CD4-positive, alpha-beta T cell treated with Interleukin-2 at 100 ng/mL for 4 hours (primary cell): Measurements from ENCODE around the gene SIK2.
A peak's percentile ranks its signal among the peaks of the same experiment; 100 is the strongest.
"Not testable (repeated sequence)": the region's sequence is repeated elsewhere in the genome, so short reads cannot be mapped to it uniquely, and the experiment has no call there.

Experiments used
- DNase-seq: peaks from one replicate; pipeline ENCODE4 v3.0.0-alpha.2; 2020; ENCODE audit warnings: low spot score

Gene SIK2

DNA sequence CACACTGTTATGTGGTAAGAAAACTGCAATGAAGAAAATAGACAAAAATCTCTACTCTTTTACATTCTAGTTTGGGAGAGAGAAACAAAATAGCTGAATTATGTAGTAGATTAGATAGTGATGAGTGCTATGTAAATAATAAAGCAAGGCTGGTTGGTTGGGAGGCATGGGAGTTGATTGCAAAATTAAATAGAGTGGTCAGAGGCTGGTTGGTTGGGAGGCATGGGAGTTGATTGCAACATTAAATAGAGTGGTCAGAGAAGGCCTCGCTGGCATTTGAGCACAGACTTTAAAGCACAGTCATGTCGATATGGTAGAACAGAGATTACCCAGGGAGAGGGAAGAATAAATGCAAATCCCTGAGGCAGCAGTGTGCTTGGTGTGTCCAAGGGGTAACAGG is 22.4 kb downstream of the SIK2 start:
- no peak for DNase-seq

- DNase-seq: no peak
Observed at GRCh38 chr11:111627591-111627990, 25.3 kb downstream of the SIK2 start.

DNA sequence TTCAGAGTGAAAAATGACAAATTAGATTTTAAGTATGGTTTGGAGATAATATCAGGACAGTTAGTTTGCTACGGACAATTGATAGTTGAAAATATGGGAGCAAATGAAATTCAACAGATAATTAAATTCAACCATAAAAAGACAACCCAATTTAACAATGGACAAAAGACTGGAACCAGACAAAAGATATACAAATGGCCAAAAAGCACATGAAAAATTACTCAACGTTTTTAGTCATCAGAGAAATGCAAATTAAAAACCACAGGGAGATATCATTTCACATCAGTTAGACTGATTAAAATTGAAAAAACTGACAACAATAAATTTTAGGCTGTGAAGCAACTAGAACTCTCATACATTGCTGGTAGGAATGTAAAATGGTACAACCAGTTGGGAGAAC is 27.2 kb downstream of the SIK2 start:
- DNase-seq: no peak

DNA sequence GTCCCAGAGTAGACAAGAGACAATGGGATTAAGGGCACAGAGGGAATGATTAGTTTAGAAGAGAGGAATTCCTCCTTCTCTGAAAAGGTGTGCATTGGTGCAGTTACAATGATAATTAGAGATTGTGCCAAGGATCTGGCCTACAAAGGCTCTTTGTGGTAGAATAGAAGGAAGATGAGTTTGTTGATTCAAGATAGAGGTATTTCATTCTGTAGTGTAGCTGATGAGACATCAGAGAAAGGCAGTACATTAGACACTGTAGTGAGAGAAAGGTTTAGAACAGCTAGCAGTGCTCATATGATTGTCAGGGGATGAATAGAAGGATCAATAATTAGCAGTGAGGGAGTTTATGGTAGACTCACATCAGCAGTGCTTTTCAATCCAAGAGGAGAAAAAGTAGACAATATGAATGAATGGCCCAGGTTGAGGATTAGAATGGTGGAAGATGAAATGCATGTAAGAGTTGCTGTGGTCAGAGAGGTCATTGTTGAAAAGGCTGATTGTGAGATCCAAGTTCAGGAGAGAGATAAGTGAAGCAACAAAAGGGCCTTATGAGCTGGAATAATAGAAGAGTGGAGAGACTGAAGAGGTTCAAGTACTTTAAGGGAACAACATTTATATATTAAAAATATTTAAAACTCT is 28.9 kb downstream of the SIK2 start:
- DNase-seq: no peak

- peak; percentile 13 for DNase-seq
Observed at GRCh38 chr11:111631666-111632039, 29.4 kb downstream of the SIK2 start.

GRCh38 chr11:111632516-111633220 is 30.4 kb downstream of the SIK2 start:
- no peak for DNase-seq

DNA sequence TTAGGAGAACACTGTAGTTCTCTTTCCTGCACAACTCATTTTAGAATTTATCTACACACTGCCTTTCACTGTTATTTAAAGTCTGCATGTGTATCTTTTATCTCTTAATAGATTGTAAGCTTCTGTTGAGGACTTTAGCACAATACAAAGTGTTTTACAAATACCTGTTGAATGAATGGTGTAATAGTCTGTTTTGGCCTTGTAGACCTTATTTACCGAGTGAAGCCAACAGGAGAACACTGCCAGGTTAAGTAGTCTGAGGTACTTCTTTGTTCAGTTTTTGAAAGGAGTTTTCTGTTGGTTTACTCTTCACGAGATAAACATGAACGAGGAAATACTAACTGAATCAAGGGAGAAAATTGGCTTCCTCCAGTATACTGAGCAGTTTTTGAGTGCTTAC is 31.0 kb downstream of the SIK2 start:
- no peak for DNase-seq

GRCh38 chr11:111633756-111634362 is 31.6 kb downstream of the SIK2 start:
- no peak for DNase-seq

GRCh38 chr11:111634981-111635705 is 32.9 kb downstream of the SIK2 start:
- DNase-seq: peak; percentile 8

DNA sequence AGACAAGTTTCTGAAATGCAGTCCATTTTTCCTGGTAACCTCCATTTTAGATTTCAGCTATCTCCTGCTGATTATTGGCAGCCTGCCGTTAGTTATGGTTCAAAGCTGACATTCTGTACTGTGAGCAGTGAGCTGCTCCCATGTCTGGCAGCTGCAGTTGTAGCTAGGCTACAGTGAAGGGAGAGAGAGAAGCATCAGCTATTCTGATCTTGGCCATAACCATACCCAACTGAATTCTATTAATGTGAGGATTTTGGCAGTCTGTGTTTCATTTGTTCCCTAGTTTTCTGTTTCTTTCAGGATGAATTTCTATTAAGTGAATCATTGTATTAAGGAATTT is 33.4 kb downstream of the SIK2 start:
- no peak for DNase-seq

GRCh38 chr11:111637885-111638284 is 35.6 kb downstream of the SIK2 start:
- no peak for DNase-seq

- no peak for DNase-seq
Observed at GRCh38 chr11:111639226-111639925, 37.1 kb downstream of the SIK2 start.

GRCh38 chr11:111641339-111642015 is 39.2 kb downstream of the SIK2 start:
- DNase-seq: no peak

DNA sequence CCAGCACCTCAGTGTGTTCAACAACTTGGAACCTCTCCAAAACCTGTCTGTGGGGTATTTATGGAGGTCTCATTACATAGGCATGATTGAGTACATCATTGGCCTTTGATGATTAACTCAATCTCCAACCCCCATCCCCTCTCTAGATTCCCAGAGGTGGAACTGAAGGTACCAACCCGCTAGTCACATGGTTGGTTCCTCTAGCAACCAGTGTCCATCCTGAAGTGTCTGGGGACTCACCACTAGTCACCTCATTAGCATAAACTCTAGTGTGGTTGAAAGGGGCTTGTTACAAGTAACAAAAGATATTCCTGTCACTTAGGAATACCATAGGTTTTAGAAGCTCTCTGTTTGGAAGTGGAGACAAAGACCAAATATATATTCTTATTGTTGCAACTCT is 40.3 kb downstream of the SIK2 start:
- no peak for DNase-seq

DNA sequence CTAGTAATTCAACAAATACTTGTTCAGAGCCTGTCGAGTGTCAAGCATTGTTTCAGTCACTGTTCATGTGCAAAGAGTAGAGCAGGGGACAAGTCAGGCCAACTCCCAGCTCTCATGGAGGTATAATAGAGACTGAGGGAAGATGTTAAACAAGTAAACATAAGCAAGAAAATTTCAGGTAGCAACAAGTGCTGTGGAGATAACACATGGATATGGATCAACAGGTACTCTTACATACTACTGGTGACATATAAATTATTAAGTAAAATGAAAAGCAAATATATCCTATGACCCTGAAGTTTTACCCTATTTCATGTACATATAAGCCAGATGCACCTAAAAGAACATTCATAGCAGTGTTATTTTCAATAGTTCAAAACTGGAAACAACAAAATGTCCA is 42.7 kb downstream of the SIK2 start:
- DNase-seq: no peak

- no peak for DNase-seq
Observed at GRCh38 chr11:111645657-111646316, 43.5 kb downstream of the SIK2 start.

- DNase-seq: not testable (repeated sequence)
Observed at GRCh38 chr11:111651336-111651735, 49.1 kb downstream of the SIK2 start.

DNA sequence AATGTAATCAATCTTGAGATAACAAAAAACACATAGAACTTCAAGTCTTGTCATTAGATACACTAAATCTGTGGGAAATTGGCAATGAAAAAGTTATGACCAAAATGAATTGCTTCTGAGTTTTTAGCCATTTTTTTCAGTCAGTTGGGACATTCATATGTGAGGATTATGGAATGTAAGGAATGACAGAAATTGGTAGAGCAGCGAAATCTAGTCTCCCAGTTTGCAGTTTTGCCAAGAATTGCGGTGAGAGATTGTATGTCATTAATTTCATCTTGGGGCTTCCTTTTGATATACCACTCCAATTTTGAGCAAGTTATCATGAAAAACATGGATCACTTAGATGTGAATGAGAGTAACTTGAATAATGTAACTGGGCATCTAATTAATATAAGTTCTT is 49.9 kb downstream of the SIK2 start:
- DNase-seq: no peak

GRCh38 chr11:111654601-111655000 is 52.4 kb downstream of the SIK2 start:
- DNase-seq: no peak

- DNase-seq: no peak
Observed at GRCh38 chr11:111655924-111656323, 53.7 kb downstream of the SIK2 start.

DNA sequence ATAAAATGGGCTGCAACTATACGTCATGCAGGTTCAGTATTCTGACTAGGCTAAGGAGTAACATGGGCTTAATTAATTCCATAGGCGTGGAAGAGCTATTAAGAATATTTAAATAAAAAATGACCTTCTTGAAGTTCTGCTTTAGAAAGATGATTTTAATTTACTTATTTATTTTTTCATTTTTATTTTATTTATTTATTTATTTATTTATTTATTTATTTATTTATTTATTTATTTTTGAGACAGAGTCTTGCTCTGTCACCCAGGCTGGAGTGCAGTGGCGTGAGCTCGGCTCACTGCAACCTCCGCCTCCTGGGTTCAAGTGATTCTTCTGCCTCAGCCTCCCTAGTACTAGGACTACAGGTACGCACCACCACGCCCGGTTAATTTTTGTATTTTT is 55.7 kb downstream of the SIK2 start:
- not testable (repeated sequence) for DNase-seq
